Keratinocyte (primary cell): ENCODE measurements around the gene PPP1CB. TPM values are rescaled to one million over a fixed set of nuclear protein-coding genes. Genes with fewer than 3 reads are reported as not detected.

Source experiments
- DNase-seq: peaks from one replicate; pipeline ENCODE4 v3.0.0-alpha.2; 2011; ENCODE audit warnings: low read depth, missing footprints, low spot score
- FAIRE-seq: peaks from 2 replicates; lab custom pipeline; 2011; peaks lifted over from hg19 to GRCh38; lab: Jason Lieb, UNC
- H2AFZ ChIP-seq: 2 replicates; pipeline ENCODE4 v1.6.0; 2012; ENCODE audit warnings: low read length, control low read depth, inconsistent platforms; ENCODE audit not compliant: control insufficient read depth
- H3K27ac ChIP-seq: 2 replicates; pipeline ENCODE4 v1.5.1; 2011; ENCODE audit warnings: low read length; ENCODE audit not compliant: control insufficient read depth, insufficient read depth
- H3K27me3 ChIP-seq: 3 replicates; pipeline ENCODE4 v1.6.0; 2011; ENCODE audit warnings: low read length; ENCODE audit not compliant: control insufficient read depth, insufficient read depth; ENCODE audit errors: extremely low read depth
- H3K36me3 ChIP-seq, 2 experiments: 2 replicates in 1 of 2; 3 replicates in 1 of 2; pipeline ENCODE4 v1.5.1; 2011; ENCODE audit warnings: low read length in 2 of 2, mild to moderate bottlenecking in 1 of 2; ENCODE audit not compliant: control insufficient read depth in 2 of 2, insufficient read depth in 2 of 2; ENCODE audit errors: extremely low read depth in 1 of 2
- H3K4me1 ChIP-seq: 3 replicates; pipeline ENCODE4 v1.5.1; 2011; ENCODE audit warnings: low read length; ENCODE audit not compliant: control insufficient read depth, insufficient read depth; ENCODE audit errors: extremely low read depth
- H3K4me2 ChIP-seq: 3 replicates; pipeline ENCODE4 v1.6.0; 2011; ENCODE audit warnings: low read depth, low read length; ENCODE audit not compliant: control insufficient read depth, insufficient read depth; ENCODE audit errors: extremely low read depth
- H3K4me3 ChIP-seq, 3 experiments: fragments of 200-600 bp in 1 of 3; sonication (generic) in 1 of 3; 2 replicates in 2 of 3; 3 replicates in 1 of 3; pipeline ENCODE4 v1.5.1; 2011 to 2016; ENCODE audit warnings: low read length in 3 of 3, mild to moderate bottlenecking in 3 of 3, control low read depth in 2 of 3, inconsistent platforms in 1 of 3, low read depth in 1 of 3, mixed read lengths in 1 of 3, mixed run types in 1 of 3, moderate library complexity in 1 of 3; ENCODE audit not compliant: control insufficient read depth in 2 of 3, insufficient read depth in 2 of 3; ENCODE audit errors: extremely low read depth in 1 of 3
- H3K79me2 ChIP-seq: 2 replicates; pipeline ENCODE4 v1.6.0; 2012; ENCODE audit warnings: low read length; ENCODE audit not compliant: control insufficient read depth, insufficient read depth
- H3K9ac ChIP-seq: 3 replicates; pipeline ENCODE4 v1.6.0; 2011; ENCODE audit warnings: low read length; ENCODE audit not compliant: control insufficient read depth, insufficient read depth; ENCODE audit errors: extremely low read depth
- H3K9me1 ChIP-seq: 3 replicates; pipeline ENCODE4 v1.6.0; 2011; ENCODE audit warnings: low read length; ENCODE audit not compliant: control insufficient read depth, insufficient read depth; ENCODE audit errors: extremely low read depth
- H3K9me3 ChIP-seq: 2 replicates; pipeline ENCODE4 v1.5.1; 2012; ENCODE audit warnings: low read depth, low read length; ENCODE audit not compliant: control insufficient read depth
- H4K20me1 ChIP-seq: 3 replicates; pipeline ENCODE4 v1.6.0; 2011; ENCODE audit warnings: low read length; ENCODE audit not compliant: control insufficient read depth, insufficient read depth; ENCODE audit errors: extremely low read depth
- EZH2 ChIP-seq: IDR thresholded peaks from one replicate; pipeline ENCODE4 v1.6.1; 2012; ENCODE audit warnings: inconsistent platforms, mild to moderate bottlenecking, low read length, moderate library complexity
- dilution Hi-C: fragments of 300-500 bp; cut with MboI; formaldehyde crosslinking; loops from one replicate; pipeline ENCODE4 v1.7.0; 2020; ENCODE audit warnings: low sequenced_read_pairs; ENCODE audit not compliant: extremely low pct_ligation_motif_present
- polyA plus RNA-seq, 5 experiments: library from polyadenylated mRNA; depleted of rRNA in 3 of 5; stranded (reverse) in 3 of 5; stranded (forward) in 1 of 5; unstranded in 1 of 5; fragments of >200 nt; gene quantifications; 1 replicate in 1 of 5; 2 replicates in 3 of 5; 3 replicates in 1 of 5; pipeline versions ENCODE4 v1.2.1 to v1.2.3, GENCODE V29; 2011 to 2012; ENCODE audit warnings: missing spikeins in 2 of 5, low read depth in 1 of 5, low replicate concordance in 1 of 5
- TF ChIP-seq, protein P1 (sequence below), 3 experiments: IDR thresholded peaks in 1 of 3; conservative IDR thresholded peaks in 1 of 3; optimal IDR thresholded peaks in 1 of 3; 2 replicates in 2 of 3; 3 replicates in 1 of 3; pipeline versions ENCODE3 to v1.5.1; 2011; ENCODE audit warnings: low read length in 3 of 3, mild to moderate bottlenecking in 3 of 3, moderate library complexity in 2 of 3, control low read depth in 1 of 3, inconsistent platforms in 1 of 3; ENCODE audit not compliant: insufficient read depth in 2 of 3; ENCODE audit errors: extremely low read depth in 1 of 3

PPP1CB gene
- polyA plus RNA-seq, 1 donor (not counting 4 experiments of a cell fraction or from before 2014, with no cell fraction given), result 157 TPM

DNA sequence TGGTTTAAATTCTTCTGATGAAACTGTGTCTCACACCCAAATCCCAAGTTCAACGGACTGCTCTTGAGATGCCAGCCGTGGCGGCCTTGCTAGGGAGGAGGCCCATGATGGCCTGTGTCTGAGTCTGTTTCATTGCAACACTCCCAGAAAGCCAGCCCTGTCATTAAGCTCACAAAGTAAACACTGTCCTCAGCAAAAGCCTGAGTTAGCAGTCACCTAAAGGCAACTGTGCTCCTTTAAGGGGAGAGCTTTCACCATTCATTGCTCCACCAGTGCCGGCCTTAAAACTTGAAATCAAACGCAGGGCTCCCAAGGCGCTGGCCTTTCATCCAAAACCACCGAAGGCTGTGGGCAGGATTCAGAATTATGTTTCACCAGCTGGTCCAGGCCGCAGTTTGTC lies 42.5 kb upstream of the PPP1CB start:
- H3K27me3 ChIP-seq, result no peaks in the 10 kb centered on the region
- no peaks in the 10 kb centered on the region for H3K36me3 ChIP-seq
- H3K4me3 ChIP-seq, result no peak overlapping the region
- dilution Hi-C loops, result no loop called here
- no peak overlapping the region for H3K4me2 ChIP-seq
- H2AFZ ChIP-seq, result no peak overlapping the region
- peaks cover 15% of the 10 kb centered on the region for H3K4me1 ChIP-seq
- H3K9ac ChIP-seq, result no peak overlapping the region
- no peaks in the 10 kb centered on the region for H3K9me1 ChIP-seq
- DNase-seq (no peak), FAIRE-seq (no peak)
- no peaks in the 10 kb centered on the region for H3K79me2 ChIP-seq
- no peak for TF ChIP-seq EZH2
- TF ChIP-seq, protein P1, sequence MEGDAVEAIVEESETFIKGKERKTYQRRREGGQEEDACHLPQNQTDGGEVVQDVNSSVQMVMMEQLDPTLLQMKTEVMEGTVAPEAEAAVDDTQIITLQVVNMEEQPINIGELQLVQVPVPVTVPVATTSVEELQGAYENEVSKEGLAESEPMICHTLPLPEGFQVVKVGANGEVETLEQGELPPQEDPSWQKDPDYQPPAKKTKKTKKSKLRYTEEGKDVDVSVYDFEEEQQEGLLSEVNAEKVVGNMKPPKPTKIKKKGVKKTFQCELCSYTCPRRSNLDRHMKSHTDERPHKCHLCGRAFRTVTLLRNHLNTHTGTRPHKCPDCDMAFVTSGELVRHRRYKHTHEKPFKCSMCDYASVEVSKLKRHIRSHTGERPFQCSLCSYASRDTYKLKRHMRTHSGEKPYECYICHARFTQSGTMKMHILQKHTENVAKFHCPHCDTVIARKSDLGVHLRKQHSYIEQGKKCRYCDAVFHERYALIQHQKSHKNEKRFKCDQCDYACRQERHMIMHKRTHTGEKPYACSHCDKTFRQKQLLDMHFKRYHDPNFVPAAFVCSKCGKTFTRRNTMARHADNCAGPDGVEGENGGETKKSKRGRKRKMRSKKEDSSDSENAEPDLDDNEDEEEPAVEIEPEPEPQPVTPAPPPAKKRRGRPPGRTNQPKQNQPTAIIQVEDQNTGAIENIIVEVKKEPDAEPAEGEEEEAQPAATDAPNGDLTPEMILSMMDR (optimal IDR thresholded peaks at IDR 0.05 in 1 of 3, IDR thresholded peaks at IDR 0.05 in 1 of 3, conservative IDR thresholded peaks at IDR 0.05 in 1 of 3; ENCODE audit: extremely low read depth in 1 of 3, insufficient read depth in 2 of 3, low read length in 3 of 3), result no peak
- H3K9me3 ChIP-seq, result no peaks in the 10 kb centered on the region
- no peak overlapping the region for H3K27ac ChIP-seq
- H4K20me1 ChIP-seq, result no peaks in the 10 kb centered on the region

DNA sequence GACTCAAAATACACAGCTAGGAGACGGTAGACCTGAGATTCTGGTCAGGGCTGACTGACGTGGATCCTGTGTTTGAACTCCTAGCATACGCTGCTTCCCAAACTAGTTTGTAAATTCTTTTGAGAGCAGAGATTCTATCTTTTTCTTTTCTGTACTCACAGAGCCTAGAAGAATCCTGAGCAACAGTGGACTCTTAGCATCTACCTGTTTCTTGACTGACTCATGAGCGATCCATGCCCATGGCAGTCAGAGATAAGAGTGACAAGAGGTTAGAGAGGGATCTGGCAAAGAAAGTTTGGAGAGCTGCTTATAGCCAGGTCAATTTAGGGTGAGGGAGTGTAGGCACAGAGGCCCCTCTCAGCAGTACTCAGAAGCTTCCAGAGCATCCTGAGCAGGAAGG lies 41.1 kb upstream of the PPP1CB start:
- no peak for FAIRE-seq

More for the DNA sequence above, 41.1 kb upstream of the PPP1CB start:
- Histone ChIP-seq H3K79me2 (no peaks in the 10 kb centered on the region), H3K36me3 (no peaks in the 10 kb centered on the region), H3K27ac (no peak overlapping the region), H3K9ac (no peak overlapping the region), H3K4me1 (peaks cover 21% of the 10 kb centered on the region), H3K4me3 (no peak overlapping the region), H2AFZ (no peak overlapping the region), H4K20me1 (no peaks in the 10 kb centered on the region), H3K9me1 (no peaks in the 10 kb centered on the region), H3K4me2 (no peak overlapping the region), H3K27me3 (no peaks in the 10 kb centered on the region), H3K9me3 (no peaks in the 10 kb centered on the region)
- no peak for DNase-seq
- TF ChIP-seq EZH2, result no peak
- TF ChIP-seq, protein P1 (optimal IDR thresholded peaks at IDR 0.05 in 1 of 3, IDR thresholded peaks at IDR 0.05 in 1 of 3, conservative IDR thresholded peaks at IDR 0.05 in 1 of 3; ENCODE audit: extremely low read depth in 1 of 3, insufficient read depth in 2 of 3, low read length in 3 of 3), result no peak
- dilution Hi-C loops, result no loop called here
